SHP77 treated with DMSO at 0.1 percent for 48 hours (cell line): ENCODE data around the gene ATP23.
A peak's percentile ranks its signal among the peaks of the same experiment; 100 is the strongest.

Source experiments
- DNase-seq: peaks from one replicate; lab custom pipeline; 2025; lab: John Stamatoyannopoulos, UW

ATP23 gene, protein sequence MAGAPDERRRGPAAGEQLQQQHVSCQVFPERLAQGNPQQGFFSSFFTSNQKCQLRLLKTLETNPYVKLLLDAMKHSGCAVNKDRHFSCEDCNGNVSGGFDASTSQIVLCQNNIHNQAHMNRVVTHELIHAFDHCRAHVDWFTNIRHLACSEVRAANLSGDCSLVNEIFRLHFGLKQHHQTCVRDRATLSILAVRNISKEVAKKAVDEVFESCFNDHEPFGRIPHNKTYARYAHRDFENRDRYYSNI

DNA sequence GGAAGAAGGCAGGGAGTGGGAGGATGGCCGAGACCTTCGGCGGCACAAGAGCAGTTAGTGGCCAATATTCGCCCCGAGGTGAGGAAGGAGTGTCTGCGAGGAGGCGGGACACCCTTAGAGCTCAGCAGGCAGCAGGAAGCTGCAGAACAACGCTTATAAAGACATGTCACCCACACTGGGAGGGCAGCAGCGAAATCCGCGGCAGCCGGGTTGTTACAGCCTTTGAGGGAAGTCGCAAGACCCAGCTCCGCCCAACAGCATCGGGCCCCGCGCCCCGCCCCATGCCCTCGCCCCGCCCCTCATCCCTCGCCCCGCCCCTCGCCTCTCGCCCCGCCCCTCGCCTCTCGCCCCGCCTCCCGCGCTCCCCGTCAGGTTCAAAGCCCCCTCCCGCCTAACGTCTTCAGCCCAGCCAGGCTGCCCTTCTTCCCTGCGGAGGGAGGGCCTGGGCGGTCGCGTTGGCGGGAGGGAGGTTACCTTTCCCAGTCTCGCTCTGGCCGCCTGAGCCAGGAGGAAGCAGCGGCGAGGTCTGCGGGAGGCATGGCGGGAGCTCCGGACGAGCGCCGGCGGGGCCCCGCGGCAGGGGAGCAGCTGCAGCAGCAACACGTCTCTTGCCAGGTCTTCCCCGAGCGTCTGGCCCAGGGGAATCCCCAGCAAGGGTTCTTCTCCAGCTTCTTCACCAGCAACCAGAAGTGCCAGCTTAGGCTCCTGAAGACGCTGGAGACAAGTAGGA lies at the start of gene ATP23:
Gene ATP23, plus strand, starts transcription at position 403 of the 730 bp plus-strand sequence. Its CDS starts 135 bp downstream, at position 538.
- peak; percentile 81 for DNase-seq

DNA sequence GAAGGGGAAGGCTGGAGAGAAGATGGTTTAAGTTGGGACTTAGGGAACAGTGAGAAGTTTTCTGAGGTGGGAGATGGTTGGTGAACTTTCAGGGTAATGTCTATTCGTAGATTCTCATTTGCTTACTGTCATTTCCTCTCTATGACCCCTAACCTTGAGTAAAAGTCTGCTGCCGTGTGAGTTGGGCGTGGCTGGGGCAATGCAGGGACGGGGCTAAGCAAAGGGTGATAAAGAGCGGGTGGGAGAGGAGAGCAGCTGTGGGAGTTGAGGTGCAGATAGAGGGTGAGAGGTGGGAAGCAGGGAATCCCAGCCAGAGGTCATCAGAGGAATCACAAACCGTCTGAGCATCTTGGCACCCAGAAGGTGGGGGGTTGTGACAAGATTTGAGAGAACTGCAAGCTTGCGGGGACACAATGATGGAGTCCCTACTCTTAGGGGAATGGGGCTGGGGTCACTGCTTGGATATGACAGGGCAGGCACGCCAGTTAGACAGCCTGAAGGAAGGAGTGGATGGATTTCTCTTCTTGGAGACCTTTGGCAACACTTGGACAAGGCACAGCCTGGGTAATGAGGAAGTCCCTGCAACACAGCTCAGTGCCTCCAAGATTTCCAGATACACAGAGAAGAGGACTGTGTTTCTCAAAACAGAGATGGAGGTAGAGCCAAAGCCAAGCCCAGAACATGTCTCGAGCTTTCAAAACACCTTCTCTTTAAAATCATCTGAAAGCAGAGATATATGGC lies 49.0 kb upstream of the ATP23 start:
- DNase-seq: no peak

DNA sequence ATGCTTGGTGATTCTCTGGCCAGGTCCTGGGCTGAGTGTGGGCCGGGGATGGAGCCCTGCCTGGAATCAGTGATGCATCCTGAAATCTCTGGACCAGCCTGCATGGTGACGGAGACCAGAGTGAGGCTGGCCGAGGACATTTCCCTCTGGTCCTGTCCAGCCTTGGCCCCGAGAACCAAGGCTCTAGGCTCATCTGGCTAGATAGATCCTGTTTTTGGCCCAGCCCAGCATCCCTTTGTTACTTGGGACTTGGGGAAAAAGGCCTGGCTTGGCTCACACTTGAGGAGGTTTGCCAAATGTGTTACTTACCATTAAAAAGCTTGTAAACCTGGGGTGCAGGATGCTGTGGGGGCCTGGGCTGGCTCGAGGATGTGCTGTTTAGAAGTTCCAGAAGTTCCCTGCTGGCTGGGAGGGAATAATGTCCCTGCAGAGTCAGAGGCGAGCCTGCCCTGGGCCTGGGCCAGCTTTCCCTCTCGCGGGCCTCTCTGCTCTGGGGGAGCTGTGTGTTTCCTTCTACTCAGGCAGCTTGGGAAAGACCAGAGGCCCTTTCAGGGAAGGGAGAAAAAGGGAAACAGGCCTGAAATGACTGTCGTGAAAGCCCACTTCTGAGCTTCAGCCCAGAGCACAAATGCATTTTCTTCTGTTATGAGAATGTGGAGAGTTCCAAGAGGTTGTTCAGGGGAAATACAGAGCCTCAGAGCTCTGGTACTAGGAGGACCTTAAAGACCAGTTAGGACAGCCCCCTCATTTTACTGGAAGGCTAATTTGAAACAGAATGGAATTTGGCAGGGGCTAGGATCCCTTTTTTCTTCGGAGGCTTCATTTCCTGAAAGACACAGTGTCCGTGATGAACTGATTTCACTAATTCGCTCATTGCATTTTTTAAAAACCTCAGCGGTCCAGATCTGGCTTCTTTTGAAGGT lies 47.7 kb upstream of the ATP23 start:
- DNase-seq: no peak

GRCh38 chr12:57894399-57895292 lies 46.7 kb upstream of the ATP23 start:
- peak; percentile 28 for DNase-seq

DNA sequence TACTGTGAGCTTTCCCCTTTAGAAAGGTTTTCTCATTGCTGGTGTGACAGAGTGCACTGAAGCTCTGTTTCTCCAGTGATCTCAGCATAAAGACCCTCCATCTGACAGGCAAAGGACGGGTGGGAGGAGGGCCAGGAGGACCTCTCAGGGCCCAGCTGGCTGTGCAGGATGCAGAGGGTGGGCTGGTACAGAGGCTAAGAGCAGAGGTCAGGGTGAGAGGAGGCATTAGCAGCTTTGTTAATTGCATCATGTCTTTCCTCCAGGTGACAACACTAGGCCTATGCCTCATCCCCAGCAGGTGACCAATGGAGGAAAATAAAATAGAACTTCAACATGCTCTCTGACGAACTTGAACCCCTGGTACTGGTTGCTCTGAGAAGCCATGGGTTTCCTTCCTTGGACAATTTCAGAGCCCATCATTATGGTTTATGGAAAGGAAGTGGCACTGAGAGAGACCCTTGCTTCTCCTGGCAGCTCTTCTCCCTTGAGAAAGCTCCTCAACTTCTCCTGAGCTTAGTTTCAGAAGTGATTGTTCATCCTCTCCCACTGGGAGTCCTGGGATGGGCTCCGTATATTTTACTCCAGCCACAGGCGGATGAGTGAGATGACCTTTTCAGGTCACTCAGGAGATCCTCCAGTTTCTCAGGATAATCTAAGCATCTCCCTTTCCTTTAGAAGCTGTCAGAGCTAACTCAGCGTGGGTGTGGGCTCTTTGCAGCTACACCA lies 45.8 kb upstream of the ATP23 start:
- no peak for DNase-seq

DNA sequence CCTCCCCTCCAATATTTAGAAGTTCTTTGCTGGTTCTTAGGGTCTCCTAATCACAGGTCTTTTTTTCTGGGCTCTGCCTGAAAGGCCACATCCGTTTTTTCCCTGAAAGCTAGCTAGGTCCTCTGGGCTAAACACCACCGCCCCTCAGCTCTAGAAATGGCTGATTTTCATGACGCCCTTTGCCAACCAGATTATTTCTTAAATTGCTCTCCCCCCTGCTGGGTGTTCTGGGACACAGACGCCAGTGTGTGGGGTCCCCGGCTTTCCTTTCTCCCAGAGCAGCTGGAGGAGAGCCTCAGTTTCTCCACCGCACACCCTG lies 45.3 kb upstream of the ATP23 start:
- DNase-seq: no peak

GRCh38 chr12:57896434-57897201 lies 44.7 kb upstream of the ATP23 start:
- DNase-seq: no peak

DNA sequence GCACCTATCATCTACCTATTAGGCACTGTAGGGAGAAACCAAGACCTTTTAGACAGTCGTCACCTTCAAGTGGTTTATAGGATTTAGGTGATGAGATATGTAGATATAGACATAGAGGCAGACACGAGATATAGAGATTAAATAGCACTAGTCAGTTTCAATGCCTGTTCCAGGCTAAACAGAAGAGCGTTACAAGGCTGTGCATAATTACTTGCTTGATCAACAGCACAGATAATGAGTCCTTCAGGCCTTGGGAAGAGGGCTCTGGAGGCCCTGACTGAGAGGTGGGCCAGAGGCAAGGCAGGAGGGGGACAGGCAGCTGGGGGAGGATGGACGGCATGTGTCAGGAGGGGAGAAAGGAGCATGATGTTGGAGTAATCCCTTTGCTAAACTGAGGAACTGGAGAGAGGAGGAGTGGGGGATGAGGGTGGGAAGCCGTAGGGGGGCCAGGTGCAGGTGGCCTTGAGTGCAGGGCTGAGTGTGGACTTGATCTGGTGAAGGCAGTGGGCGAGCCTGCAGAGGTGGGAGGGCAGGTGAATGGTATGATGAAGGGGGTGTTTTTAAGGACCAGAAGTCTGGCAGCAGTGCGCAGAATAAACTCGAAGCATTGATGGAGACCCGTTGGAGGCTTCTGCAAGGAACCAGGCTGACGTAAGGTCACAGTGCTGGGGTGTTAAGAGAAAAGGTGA lies 43.9 kb upstream of the ATP23 start:
- DNase-seq: no peak

- peak; percentile 24 for DNase-seq
These were observed 42.9 kb upstream of the ATP23 start for GRCh38 chr12:57898308-57898970.

DNA sequence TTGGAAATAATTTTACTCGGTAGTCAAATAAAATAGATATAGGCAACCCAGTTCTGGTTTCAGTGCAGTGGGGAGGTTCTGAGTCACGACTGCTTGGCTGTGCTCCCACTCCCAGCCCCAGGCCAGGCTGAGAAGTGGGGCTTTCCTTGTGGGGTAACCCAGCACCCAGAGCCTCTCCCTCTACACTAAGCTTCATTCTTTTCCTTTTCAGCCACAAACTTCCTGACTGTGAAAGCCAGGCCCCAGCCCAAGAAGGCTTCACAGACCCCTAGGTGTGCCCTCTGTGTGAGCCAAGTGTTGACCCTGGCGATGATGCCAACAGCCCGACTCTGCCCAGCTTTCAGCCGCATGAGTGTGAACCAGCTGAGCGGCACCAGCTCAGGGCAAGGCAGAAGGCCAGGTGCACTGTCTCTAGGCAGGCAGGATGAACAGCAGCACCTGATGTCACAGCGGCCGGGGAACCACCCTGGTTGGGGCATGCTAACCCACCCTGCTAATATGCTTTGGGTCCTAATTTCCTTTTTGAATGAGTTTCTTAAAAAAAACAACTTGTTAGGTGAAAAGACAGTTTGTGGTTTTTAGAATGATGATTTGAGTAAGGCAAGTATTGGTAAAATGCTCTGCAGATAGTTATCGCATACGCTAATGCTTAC lies 42.2 kb upstream of the ATP23 start:
- peak; percentile 20 for DNase-seq

- DNase-seq: no peak
These were observed 38.8 kb upstream of the ATP23 start for GRCh38 chr12:57902478-57902969.

- no peak for DNase-seq
These were observed 36.9 kb upstream of the ATP23 start for GRCh38 chr12:57904426-57904825.

- DNase-seq: peak; percentile 77
These were observed 36.2 kb upstream of the ATP23 start for GRCh38 chr12:57904848-57905811.

DNA sequence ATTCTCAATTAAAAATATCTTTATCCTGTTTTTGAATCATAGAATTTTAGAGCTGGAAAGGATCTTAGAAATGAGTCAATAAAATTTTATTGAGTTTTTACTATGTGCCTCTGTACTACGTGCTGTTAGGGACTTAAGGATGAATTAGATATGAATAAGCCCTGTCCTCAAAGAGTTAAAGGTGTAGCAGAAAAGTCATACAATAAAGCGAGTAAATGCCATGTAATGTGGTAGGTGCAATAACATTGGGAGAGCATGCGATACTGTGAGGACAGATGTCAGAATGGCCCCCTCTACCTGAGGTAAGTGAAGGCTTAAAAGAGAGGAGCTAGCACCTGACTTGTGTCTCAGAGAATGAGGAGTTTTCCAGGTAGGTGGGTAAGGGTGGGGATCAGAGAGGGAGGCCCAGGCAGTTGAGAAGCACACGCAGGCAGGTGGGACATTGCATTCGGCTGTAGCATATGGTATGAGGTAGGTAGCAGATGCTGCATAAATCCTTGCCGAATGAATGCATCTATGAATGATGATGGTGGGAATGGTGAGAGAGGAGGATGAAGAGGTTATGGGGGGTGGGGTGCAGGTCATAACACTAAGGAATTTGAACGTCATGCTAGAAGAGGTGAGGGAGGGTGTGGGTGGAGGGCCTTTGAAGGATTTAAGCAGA lies 35.4 kb upstream of the ATP23 start:
- no peak for DNase-seq

DNA sequence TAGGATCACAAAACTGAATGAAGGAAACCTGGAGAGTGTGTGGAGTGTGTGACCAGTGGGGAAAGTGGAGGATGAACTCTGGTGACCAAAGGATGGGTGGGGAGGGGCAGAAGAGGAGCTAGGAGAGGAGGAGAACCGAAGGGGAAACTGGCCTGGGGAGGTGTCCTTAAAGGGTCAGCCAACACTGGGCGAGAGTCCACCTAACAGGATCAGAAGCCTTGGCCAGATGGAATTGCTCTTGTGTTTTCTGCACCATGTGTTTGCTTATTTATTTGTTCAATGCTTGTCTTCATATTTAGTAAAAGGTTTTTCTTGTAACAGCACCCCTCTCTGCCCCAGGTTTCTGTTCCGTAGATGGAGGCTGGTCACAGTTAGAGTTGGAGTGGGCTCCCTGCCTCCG lies 34.5 kb upstream of the ATP23 start:
- no peak for DNase-seq

DNA sequence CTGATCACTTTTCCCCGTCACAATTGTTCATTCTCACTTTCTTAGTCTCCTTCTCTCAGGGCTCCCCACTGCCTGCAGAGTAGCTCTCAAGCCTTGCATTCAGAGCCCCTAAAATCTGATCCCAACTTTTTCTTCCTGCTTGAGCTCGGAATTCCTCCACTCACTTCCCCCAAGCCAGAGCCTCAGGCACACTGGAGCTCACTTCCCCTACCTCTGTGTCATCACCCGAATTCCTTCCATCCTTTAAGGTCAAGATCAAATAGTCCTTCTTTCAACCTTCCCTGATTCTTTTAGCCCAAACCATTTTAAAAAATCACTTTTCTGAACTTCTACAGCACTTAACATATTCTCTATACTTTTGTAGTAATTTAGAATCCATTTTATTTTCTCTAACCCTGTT lies 34.1 kb upstream of the ATP23 start:
- DNase-seq: no peak
